ENCODE data around the gene TMEM178B.

The TMEM178B gene

DNA sequence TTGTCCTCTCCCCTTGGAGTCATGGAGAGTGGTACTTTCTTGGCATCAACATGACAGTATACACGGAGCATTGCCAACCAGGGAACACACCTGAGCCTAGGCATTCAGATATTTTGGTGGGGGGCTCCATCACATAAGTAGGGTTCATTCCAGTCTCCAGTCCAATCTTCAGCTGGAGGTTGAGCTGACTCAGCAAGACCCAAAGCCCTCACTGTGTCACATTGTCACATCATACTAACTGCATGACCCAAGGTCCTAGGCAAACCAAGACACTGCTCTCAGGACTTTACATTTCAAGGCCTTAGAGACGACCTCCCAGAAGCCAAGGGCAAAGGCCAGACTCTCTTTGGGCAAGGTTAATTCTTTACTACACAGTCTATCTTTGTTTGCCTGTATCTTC lies 190.1 kb downstream of the TMEM178B start:
- no peak for DNase-seq
- H3K27ac ChIP-seq: no peak overlapping the region
- TF ChIP-seq, protein P1, sequence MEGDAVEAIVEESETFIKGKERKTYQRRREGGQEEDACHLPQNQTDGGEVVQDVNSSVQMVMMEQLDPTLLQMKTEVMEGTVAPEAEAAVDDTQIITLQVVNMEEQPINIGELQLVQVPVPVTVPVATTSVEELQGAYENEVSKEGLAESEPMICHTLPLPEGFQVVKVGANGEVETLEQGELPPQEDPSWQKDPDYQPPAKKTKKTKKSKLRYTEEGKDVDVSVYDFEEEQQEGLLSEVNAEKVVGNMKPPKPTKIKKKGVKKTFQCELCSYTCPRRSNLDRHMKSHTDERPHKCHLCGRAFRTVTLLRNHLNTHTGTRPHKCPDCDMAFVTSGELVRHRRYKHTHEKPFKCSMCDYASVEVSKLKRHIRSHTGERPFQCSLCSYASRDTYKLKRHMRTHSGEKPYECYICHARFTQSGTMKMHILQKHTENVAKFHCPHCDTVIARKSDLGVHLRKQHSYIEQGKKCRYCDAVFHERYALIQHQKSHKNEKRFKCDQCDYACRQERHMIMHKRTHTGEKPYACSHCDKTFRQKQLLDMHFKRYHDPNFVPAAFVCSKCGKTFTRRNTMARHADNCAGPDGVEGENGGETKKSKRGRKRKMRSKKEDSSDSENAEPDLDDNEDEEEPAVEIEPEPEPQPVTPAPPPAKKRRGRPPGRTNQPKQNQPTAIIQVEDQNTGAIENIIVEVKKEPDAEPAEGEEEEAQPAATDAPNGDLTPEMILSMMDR (IDR thresholded peaks at IDR 0.05): no peak
- no peaks in the 10 kb centered on the region for H3K36me3 ChIP-seq
- no peak overlapping the region for H3K4me3 ChIP-seq
- H3K9me3 ChIP-seq: peaks cover 0 to under 1% (median 0%) of the 10 kb centered on the region in 3 donors
- intact Hi-C loops (cut with DNase I; ENCODE audit: low total_unique reads): no loop called here
- no peaks in the 10 kb centered on the region for H3K4me1 ChIP-seq
- no peaks in the 10 kb centered on the region for H3K27me3 ChIP-seq

DNA sequence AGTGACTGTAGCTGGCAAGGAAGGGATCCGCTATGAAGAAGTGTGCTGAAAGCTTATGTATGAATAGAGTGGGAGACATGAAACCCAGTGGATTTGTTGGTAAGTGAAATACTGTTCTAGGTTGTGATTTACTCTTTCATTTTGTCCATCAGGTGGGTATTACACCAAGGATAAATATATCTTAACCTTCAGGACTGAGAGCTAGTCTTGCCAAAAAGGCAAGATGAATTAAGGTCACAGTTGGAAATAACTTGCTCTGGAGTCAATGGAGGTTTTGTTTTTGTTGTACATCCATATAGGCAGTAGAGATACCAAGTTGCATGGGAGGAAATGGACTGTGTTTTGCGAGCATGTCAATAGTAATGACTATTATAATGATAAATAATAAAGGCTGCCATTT lies 190.6 kb downstream of the TMEM178B start:
- Histone ChIP-seq H3K4me1 (no peaks in the 10 kb centered on the region), H3K27me3 (no peaks in the 10 kb centered on the region), H3K9me3 (no peaks in the 10 kb centered on the region), H3K36me3 (no peaks in the 10 kb centered on the region), H3K27ac (no peak overlapping the region), H3K4me3 (no peak overlapping the region)
- TF ChIP-seq, protein P1 (IDR thresholded peaks at IDR 0.05): no peak
- intact Hi-C loops (cut with DNase I; ENCODE audit: low total_unique reads): no loop called here
- DNase-seq: no peak

DNA sequence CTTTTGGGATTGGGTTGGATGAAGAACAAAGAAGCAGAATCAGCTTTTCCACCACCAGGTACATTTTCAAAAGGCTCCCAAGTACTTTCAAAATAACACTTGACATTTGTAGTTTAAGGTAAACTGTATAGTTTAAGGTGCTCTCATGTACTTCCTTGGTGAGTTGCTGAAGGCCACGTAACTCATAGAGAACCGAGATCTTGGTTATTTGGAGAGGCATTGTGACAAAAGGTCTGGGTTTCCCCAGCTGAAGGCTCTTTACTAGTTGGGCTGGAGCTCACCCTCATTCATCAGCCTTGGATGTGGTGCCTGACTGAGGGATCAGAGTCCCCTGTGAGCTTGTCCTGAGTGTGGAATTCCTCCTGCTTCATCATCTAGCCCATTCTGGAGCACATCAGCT lies 191.8 kb downstream of the TMEM178B start:
- intact Hi-C loops (cut with DNase I; ENCODE audit: low total_unique reads): no loop called here
- DNase-seq: no peak
- Histone ChIP-seq H3K36me3 (no peaks in the 10 kb centered on the region), H3K27me3 (no peaks in the 10 kb centered on the region), H3K4me3 (no peak overlapping the region), H3K9me3 (no peaks in the 10 kb centered on the region), H3K4me1 (no peaks in the 10 kb centered on the region), H3K27ac (no peak overlapping the region)
- TF ChIP-seq, protein P1 (IDR thresholded peaks at IDR 0.05): no peak

DNA sequence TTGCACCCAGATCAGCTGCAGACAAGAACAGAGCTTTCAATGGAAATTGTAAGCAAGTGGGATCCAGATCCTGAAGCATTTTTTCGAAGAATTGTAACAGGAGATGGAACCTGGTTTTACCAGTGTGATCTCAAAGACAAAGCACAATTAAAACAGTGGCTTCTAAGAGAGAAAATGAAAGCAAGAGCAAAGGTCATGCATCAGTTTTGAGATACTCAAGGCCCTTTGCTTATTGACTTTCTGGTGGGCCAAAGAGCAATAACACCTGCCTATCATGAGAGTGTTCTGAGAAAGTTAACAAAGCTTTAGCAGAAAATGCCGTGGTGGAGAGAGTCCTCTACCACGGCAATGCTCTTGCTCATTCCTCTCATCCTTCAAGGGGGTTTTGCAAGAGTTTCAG lies 194.8 kb downstream of the TMEM178B start:
- Histone ChIP-seq H3K9me3 (no peaks in the 10 kb centered on the region), H3K4me3 (no peak overlapping the region), H3K27ac (no peak overlapping the region), H3K27me3 (no peaks in the 10 kb centered on the region), H3K36me3 (no peaks in the 10 kb centered on the region), H3K4me1 (no peaks in the 10 kb centered on the region)
- intact Hi-C loops (cut with DNase I; ENCODE audit: low total_unique reads): no loop called here
- DNase-seq: no peak
- TF ChIP-seq, protein P1 (IDR thresholded peaks at IDR 0.05): no peak

DNA sequence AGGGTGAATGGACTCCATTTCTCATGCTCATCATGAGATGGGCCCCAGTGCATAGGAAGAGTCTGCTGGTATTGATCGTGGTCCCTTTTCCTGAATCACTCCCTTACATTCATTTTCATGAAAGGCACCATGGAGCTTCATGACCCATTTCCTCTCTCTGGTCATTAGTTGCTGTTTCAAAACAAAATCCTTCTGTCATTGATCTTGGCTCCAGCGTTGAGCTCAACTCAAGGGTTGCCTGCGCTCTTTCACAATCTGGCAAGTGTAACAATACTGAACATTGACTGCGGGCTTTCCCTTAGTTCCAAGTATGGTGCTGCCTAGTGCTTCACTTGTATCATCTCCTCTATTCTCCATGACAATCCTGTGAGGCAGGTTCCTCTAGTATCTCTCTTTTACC lies 197.6 kb downstream of the TMEM178B start:
- Histone ChIP-seq H3K27ac (no peak overlapping the region), H3K36me3 (no peaks in the 10 kb centered on the region), H3K27me3 (no peaks in the 10 kb centered on the region), H3K4me1 (no peaks in the 10 kb centered on the region), H3K9me3 (no peaks in the 10 kb centered on the region), H3K4me3 (no peak overlapping the region)
- DNase-seq: no peak
- intact Hi-C loops (cut with DNase I; ENCODE audit: low total_unique reads): no loop called here
- TF ChIP-seq, protein P1 (IDR thresholded peaks at IDR 0.05): no peak

DNA sequence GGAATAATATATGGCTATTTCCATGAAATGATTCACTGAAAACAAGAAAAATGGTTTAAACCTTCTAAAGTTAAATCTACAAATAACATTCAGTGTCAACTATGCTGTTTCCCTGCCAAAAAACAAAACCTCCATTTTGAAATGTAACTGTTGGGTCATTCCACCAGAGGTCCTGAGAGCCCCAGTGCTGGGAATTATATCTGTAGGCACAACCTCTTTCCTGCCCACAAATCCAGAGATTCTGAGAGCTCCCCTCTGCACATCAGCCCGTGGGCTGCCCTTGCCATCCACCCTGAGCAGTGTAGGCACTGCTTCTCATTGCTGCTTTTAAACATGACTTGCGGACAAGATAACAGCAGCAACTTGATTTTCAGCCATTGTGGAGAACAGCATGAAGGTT lies 198.6 kb downstream of the TMEM178B start:
- Histone ChIP-seq H3K36me3 (no peaks in the 10 kb centered on the region), H3K4me1 (no peaks in the 10 kb centered on the region), H3K27me3 (no peaks in the 10 kb centered on the region), H3K9me3 (no peaks in the 10 kb centered on the region), H3K27ac (no peak overlapping the region), H3K4me3 (no peak overlapping the region)
- no peak for DNase-seq
- TF ChIP-seq, protein P1 (IDR thresholded peaks at IDR 0.05): no peak
- intact Hi-C loops (cut with DNase I; ENCODE audit: low total_unique reads): no loop called here
